ENCODE results near the gene TRAPPC8.
"Not testable (repeated sequence)": the region's sequence is repeated elsewhere in the genome, so short reads cannot be mapped to it uniquely, and the experiment has no call there.

TRAPPC8 gene

GRCh38 chr18:31954349-31954748, 11.4 kb upstream of the TRAPPC8 start:
- Histone ChIP-seq H3K36me3 (ENCODE audit: insufficient read depth, low read length) (no peaks in the 10 kb centered on the region), H3K9me3 (ENCODE audit: insufficient read depth, low read depth, low read length) (no peaks in the 10 kb centered on the region), H3K4me2 (ENCODE audit: low read depth, low read length, poor library complexity, severe bottlenecking) (no peak overlapping the region), H3K9ac (ENCODE audit: low read depth, low read length, poor library complexity, severe bottlenecking) (no peak overlapping the region), H3K9me2 (replicated peaks; ENCODE audit: low read depth, low read length) (no peaks in the 10 kb centered on the region), H3K4me1 (ENCODE audit: insufficient read depth, low read length, poor library complexity, severe bottlenecking) (no peaks in the 10 kb centered on the region), H3K79me2 (ENCODE audit: insufficient read depth, low read length) (no peaks in the 10 kb centered on the region), H4K20me1 (ENCODE audit: insufficient read depth, low read length, poor library complexity, severe bottlenecking) (no peaks in the 10 kb centered on the region), H3K27me3 (ENCODE audit: insufficient read depth, low read length, poor library complexity, severe bottlenecking) (no peaks in the 10 kb centered on the region), H3K4me3 (ENCODE audit: low read length, poor library complexity, severe bottlenecking) (no peak overlapping the region), H3F3A (ENCODE audit: low read depth) (no peaks in the 10 kb centered on the region), H2AFZ (ENCODE audit: low read length) (no peak overlapping the region)
- TF ChIP-seq EZH2phosphoT487 (IDR thresholded peaks at IDR 0.05; ENCODE audit: borderline replicate concordance) (no peak), CTCF (conservative IDR thresholded peaks at IDR 0.05; ENCODE audit: low read length) (no peak)

DNA sequence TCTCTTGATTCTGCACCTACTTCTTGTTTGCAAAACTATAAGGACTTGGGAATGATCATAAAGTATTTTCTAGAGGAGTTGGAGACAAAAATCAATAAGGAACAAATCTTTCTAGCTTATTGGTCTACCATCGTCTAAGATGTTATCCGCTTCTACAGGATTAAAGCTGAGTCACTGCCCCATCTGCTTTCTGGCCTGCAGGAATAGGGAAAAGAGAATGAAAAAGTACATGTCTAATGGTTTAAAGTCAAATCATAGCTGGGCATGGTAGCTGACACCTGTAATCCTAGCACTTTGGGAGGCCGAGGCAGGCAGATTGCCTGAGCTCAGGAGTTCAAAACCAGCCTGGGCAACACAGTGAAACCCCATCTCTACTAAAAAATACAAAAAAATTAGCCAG, 10.8 kb upstream of the TRAPPC8 start:
- H2AFZ ChIP-seq (ENCODE audit: low read length); H3K4me1 ChIP-seq (ENCODE audit: insufficient read depth, low read length, poor library complexity, severe bottlenecking); H3K9me3 ChIP-seq (ENCODE audit: insufficient read depth, low read depth, low read length); H3K36me3 ChIP-seq (ENCODE audit: insufficient read depth, low read length); H3K9ac ChIP-seq (ENCODE audit: low read depth, low read length, poor library complexity, severe bottlenecking); H3K4me2 ChIP-seq (ENCODE audit: low read depth, low read length, poor library complexity, severe bottlenecking); H3K9me2 ChIP-seq (replicated peaks; ENCODE audit: low read depth, low read length); H3F3A ChIP-seq (ENCODE audit: low read depth); H4K20me1 ChIP-seq (ENCODE audit: insufficient read depth, low read length, poor library complexity, severe bottlenecking); H3K4me3 ChIP-seq (ENCODE audit: low read length, poor library complexity, severe bottlenecking); H3K27me3 ChIP-seq (ENCODE audit: insufficient read depth, low read length, poor library complexity, severe bottlenecking); H3K79me2 ChIP-seq (ENCODE audit: insufficient read depth, low read length): not testable (repeated sequence)

DNA sequence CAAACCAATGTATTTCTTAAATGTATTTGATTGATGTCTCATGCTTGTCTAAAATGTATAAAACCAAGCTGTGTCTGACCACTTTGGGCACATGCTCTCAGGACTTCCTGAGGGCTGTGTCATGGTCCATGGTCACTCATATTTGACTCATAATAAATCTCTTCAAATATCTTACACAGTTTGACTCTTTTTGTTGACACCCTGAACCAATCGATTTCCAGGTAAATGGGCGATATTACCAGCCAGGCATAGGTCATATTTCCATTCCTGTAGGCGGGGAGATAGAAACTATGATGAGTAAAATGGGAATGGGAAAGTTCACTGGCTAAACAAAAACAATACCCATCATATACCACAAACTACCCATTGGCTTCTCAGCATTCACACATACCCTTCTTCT, 9.3 kb upstream of the TRAPPC8 start:
- H3K79me2 ChIP-seq (ENCODE audit: insufficient read depth, low read length): no peaks in the 10 kb centered on the region
- no peaks in the 10 kb centered on the region for H3K27me3 ChIP-seq (ENCODE audit: insufficient read depth, low read length, poor library complexity, severe bottlenecking)
- no peak overlapping the region for H3K9ac ChIP-seq (ENCODE audit: low read depth, low read length, poor library complexity, severe bottlenecking)
- no peak overlapping the region for H2AFZ ChIP-seq (ENCODE audit: low read length)
- no peak overlapping the region for H3K4me2 ChIP-seq (ENCODE audit: low read depth, low read length, poor library complexity, severe bottlenecking)
- no peaks in the 10 kb centered on the region for H3K4me1 ChIP-seq (ENCODE audit: insufficient read depth, low read length, poor library complexity, severe bottlenecking)
- no peaks in the 10 kb centered on the region for H3K9me3 ChIP-seq (ENCODE audit: insufficient read depth, low read depth, low read length)
- no peak overlapping the region for H3K4me3 ChIP-seq (ENCODE audit: low read length, poor library complexity, severe bottlenecking)
- no peak for TF ChIP-seq CTCF (conservative IDR thresholded peaks at IDR 0.05; ENCODE audit: low read length)
- no peak for TF ChIP-seq EZH2phosphoT487 (IDR thresholded peaks at IDR 0.05; ENCODE audit: borderline replicate concordance)
- H3K36me3 ChIP-seq (ENCODE audit: insufficient read depth, low read length): no peaks in the 10 kb centered on the region
- H3K9me2 ChIP-seq (replicated peaks; ENCODE audit: low read depth, low read length): no peaks in the 10 kb centered on the region
- no peaks in the 10 kb centered on the region for H3F3A ChIP-seq (ENCODE audit: low read depth)
- H4K20me1 ChIP-seq (ENCODE audit: insufficient read depth, low read length, poor library complexity, severe bottlenecking): no peaks in the 10 kb centered on the region

DNA sequence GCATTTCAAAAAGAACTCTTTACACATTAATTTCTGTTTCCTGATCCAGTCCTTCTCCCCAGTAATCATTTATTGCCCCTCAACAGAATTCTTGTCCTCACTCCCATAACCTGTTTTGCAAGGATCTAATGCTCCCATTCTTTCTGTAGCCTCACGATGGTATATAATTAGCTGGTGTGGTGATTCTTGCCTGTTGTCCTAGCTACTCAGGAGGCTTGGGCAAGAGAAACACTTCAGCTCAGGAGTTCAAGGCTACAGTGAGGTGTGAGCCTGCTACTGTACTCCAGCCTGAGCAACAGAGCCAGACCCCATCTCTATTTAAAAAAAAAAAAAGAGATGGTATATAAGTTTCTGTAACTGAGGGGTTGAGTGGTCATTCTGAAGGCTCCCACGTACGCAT, 7.7 kb upstream of the TRAPPC8 start:
- TF ChIP-seq CTCF (conservative IDR thresholded peaks at IDR 0.05; ENCODE audit: low read length) (no peak), EZH2phosphoT487 (IDR thresholded peaks at IDR 0.05; ENCODE audit: borderline replicate concordance) (no peak)
- Histone ChIP-seq H3K9me2 (replicated peaks; ENCODE audit: low read depth, low read length) (no peaks in the 10 kb centered on the region), H2AFZ (ENCODE audit: low read length) (no peak overlapping the region), H3K9me3 (ENCODE audit: insufficient read depth, low read depth, low read length) (no peaks in the 10 kb centered on the region), H3K79me2 (ENCODE audit: insufficient read depth, low read length) (no peaks in the 10 kb centered on the region), H3K4me3 (ENCODE audit: low read length, poor library complexity, severe bottlenecking) (no peak overlapping the region), H3K9ac (ENCODE audit: low read depth, low read length, poor library complexity, severe bottlenecking) (no peak overlapping the region), H3K36me3 (ENCODE audit: insufficient read depth, low read length) (no peaks in the 10 kb centered on the region), H3K4me2 (ENCODE audit: low read depth, low read length, poor library complexity, severe bottlenecking) (no peak overlapping the region), H4K20me1 (ENCODE audit: insufficient read depth, low read length, poor library complexity, severe bottlenecking) (no peaks in the 10 kb centered on the region), H3K4me1 (ENCODE audit: insufficient read depth, low read length, poor library complexity, severe bottlenecking) (no peaks in the 10 kb centered on the region), H3F3A (ENCODE audit: low read depth) (no peaks in the 10 kb centered on the region), H3K27me3 (ENCODE audit: insufficient read depth, low read length, poor library complexity, severe bottlenecking) (no peaks in the 10 kb centered on the region)

GRCh38 chr18:31948349-31948748, 5.4 kb upstream of the TRAPPC8 start:
- H3K9me2 ChIP-seq (replicated peaks; ENCODE audit: low read depth, low read length); H3K9me3 ChIP-seq (ENCODE audit: insufficient read depth, low read depth, low read length); H3F3A ChIP-seq (ENCODE audit: low read depth); H3K36me3 ChIP-seq (ENCODE audit: insufficient read depth, low read length); H2AFZ ChIP-seq (ENCODE audit: low read length); H3K4me2 ChIP-seq (ENCODE audit: low read depth, low read length, poor library complexity, severe bottlenecking); H4K20me1 ChIP-seq (ENCODE audit: insufficient read depth, low read length, poor library complexity, severe bottlenecking); H3K27me3 ChIP-seq (ENCODE audit: insufficient read depth, low read length, poor library complexity, severe bottlenecking); H3K79me2 ChIP-seq (ENCODE audit: insufficient read depth, low read length); H3K4me3 ChIP-seq (ENCODE audit: low read length, poor library complexity, severe bottlenecking); H3K9ac ChIP-seq (ENCODE audit: low read depth, low read length, poor library complexity, severe bottlenecking): not testable (repeated sequence)
- peaks cover 12% of the 10 kb centered on the region for H3K4me1 ChIP-seq (ENCODE audit: insufficient read depth, low read length, poor library complexity, severe bottlenecking)
